Common myeloid progenitor, CD34-positive (primary cell): ENCODE results near the gene ZFC3H1.

Source experiments
- CTCF ChIA-PET: fragments of 350-600 bp; sonication (Branson Sonifier 250); formaldehyde crosslinking; loops from one replicate; lab custom pipeline; 2021; ENCODE audit warnings: antibody characterized with exemption; lab: Charles Lee
- POLR2A ChIA-PET: fragments of 350-600 bp; sonication (Branson Sonifier 250); formaldehyde crosslinking; loops from one replicate; lab custom pipeline; 2021; ENCODE audit warnings: antibody characterized with exemption; lab: Charles Lee
- DNase-seq, 3 donors: peaks; one replicate each; pipeline versions ENCODE4 v3.0.0 to v3.0.0-alpha.2; 2013
- H3K27ac ChIP-seq, 2 experiments: 1 replicate in 1 of 2; 2 replicates in 1 of 2; pipeline ENCODE4 v1.7.0; 2013; ENCODE audit warnings: inconsistent platforms in 2 of 2, low read length in 2 of 2, mild to moderate bottlenecking in 2 of 2, low read depth in 1 of 2, moderate library complexity in 1 of 2; ENCODE audit not compliant: severe bottlenecking in 2 of 2, insufficient read depth in 1 of 2, poor library complexity in 1 of 2
- H3K27me3 ChIP-seq, 5 experiments: replicated peaks in 2 of 5; 1 replicate in 3 of 5; 2 replicates in 2 of 5; pipeline versions ENCODE4 v1.6.1 to v1.7.0; 2013; ENCODE audit warnings: low read length in 4 of 5, mild to moderate bottlenecking in 2 of 5, moderate library complexity in 2 of 5, inconsistent platforms in 1 of 5; ENCODE audit not compliant: insufficient read depth in 5 of 5, control insufficient read depth in 4 of 5
- H3K36me3 ChIP-seq, 4 experiments: 1 replicate in 2 of 4; 2 replicates in 2 of 4; pipeline versions ENCODE4 v1.6.1 to v1.7.0; 2013; ENCODE audit warnings: low read length in 3 of 4, control low read depth in 1 of 4, mild to moderate bottlenecking in 1 of 4; ENCODE audit not compliant: control insufficient read depth in 4 of 4, insufficient read depth in 4 of 4
- H3K4me1 ChIP-seq, 4 experiments: 1 replicate in 3 of 4; 2 replicates in 1 of 4; pipeline versions ENCODE4 v1.6.1 to v1.7.1; 2013; ENCODE audit warnings: low read length in 3 of 4, mild to moderate bottlenecking in 3 of 4, control low read depth in 1 of 4, inconsistent platforms in 1 of 4, moderate library complexity in 1 of 4; ENCODE audit not compliant: control insufficient read depth in 4 of 4, insufficient read depth in 4 of 4; ENCODE audit errors: control extremely low read depth in 1 of 4
- H3K4me3 ChIP-seq, 7 experiments: 1 replicate in 4 of 7; 2 replicates in 3 of 7; pipeline versions ENCODE4 v1.5.1 to v1.7.0; 2013; ENCODE audit warnings: mild to moderate bottlenecking in 7 of 7, low read length in 6 of 7, moderate library complexity in 6 of 7, inconsistent platforms in 2 of 7, low read depth in 2 of 7, control low read depth in 1 of 7; ENCODE audit not compliant: insufficient read depth in 4 of 7, control insufficient read depth in 1 of 7; ENCODE audit errors: extremely low read depth in 1 of 7
- H3K9me3 ChIP-seq, 5 experiments: 1 replicate in 4 of 5; 2 replicates in 1 of 5; pipeline versions ENCODE4 v1.6.1 to v1.7.1; 2013; ENCODE audit warnings: low read length in 4 of 5, mild to moderate bottlenecking in 2 of 5, inconsistent platforms in 1 of 5, low read depth in 1 of 5, moderate library complexity in 1 of 5; ENCODE audit not compliant: control insufficient read depth in 4 of 5, insufficient read depth in 2 of 5; ENCODE audit errors: control extremely low read depth in 1 of 5
- WGBS: methylation state at CpG from one replicate; pipeline ENCODE4 v1.1.5; 2013; ENCODE audit not compliant: insufficient coverage; 5-methylcytosine and 5-hydroxymethylcytosine counted together

Gene ZFC3H1

GRCh38 chr12:71662849-71663560 lies 643 bp downstream of the ZFC3H1 start:
- ChIA-PET CTCF (interaction anchor here (0.9 to 4.6 kb wide), 9 partner anchors 9 to 91 kb away, joined by 3 to 37 read pairs (median 3); partner anchors contain the start of genes RAB21 and TMEM19), POLR2A (interaction anchor here (0.6 to 2.0 kb wide), 5 partner anchors 18 to 1073 kb away, joined by 3 to 21 read pairs (median 4); partner anchors contain the start of gene TMEM19)
- under 1% methylated on average over 53 of the region's 53 CpGs for WGBS
- Histone ChIP-seq H3K9me3 (no peaks in the 10 kb centered on the region), H3K27ac (peak overlapping the region; percentile 93 to 96), H3K27me3 (no peaks in the 10 kb centered on the region), H3K36me3 (peaks cover 0 to 16% (median 8%) of the 10 kb centered on the region in 4 experiments), H3K4me3 (peak overlapping the region; percentile 93 to 100 (median 100)), H3K4me1 (peaks cover 7 to 36% (median 15%) of the 10 kb centered on the region in 4 experiments)
- DNase-seq, result peak; percentile 54 to 86 (median 78)

DNA sequence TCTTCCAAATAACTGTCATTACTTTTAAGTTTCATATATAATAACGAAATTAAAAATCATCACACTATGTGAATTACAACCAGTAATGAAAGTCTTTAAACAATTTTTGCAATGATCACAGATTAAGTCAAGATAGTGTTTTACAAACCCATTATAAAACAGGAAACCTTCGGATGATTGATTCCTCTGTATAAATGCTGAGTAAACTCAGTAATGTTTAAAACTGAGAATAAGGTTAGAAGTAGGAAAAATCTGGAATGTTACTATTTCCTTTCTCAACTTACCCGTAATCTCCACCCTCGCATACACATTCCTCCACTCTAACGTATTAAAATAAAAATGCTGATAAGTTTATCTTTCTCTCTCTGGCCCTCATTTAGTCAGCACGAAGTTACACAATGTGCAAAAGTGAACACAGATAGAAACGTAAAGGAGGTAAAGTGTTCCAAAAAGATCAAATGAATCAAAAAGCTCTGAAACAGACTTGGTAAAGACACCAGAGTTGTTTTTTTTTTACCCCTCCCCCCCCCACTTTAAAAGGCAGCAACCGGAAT lies 1.6 kb downstream of the ZFC3H1 start:
- ChIA-PET POLR2A (no interaction called here), CTCF (interaction anchor here (0.6 to 4.6 kb wide), 4 partner anchors 10 to 1536 kb away, joined by 3 to 37 read pairs (median 6); partner anchors contain the start of gene TMEM19)
- WGBS, result 0% methylated on average over 1 of the region's 8 CpGs
- Histone ChIP-seq H3K4me1 (peaks cover 7 to 36% (median 15%) of the 10 kb centered on the region in 4 experiments), H3K9me3 (no peaks in the 10 kb centered on the region), H3K4me3 (peak overlapping the region in 6 of 7 experiments; percentile 93 to 100 (median 100)), H3K36me3 (peaks cover 1 to 22% (median 12%) of the 10 kb centered on the region in 4 experiments), H3K27me3 (no peaks in the 10 kb centered on the region), H3K27ac (peak overlapping the region; percentile 93 to 96)
- DNase-seq, result no peak

DNA sequence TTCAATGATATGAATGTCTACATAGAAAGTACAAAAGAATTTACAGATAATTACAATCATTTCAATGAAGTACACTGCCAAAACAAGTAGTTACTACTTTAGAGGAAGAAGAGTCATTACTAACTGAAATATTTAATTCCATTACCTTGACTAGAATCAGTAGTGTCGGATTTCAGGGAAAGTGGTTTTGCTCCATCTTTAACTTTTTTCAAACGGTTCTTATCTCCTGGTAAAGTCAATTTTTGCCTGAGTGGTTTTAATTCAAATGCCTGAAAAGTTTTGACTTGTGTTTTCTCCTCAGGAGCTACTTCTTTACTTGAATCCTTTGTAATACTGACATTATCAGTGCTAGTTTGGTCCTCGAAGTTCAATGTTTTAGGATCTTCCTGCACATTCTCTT lies 6.9 kb downstream of the ZFC3H1 start:
- Histone ChIP-seq H3K4me1 (peaks cover 1 to 10% (median 4%) of the 10 kb centered on the region in 4 experiments), H3K4me3 (no peak overlapping the region), H3K27me3 (no peaks in the 10 kb centered on the region), H3K36me3 (peaks cover 8 to 68% (median 36%) of the 10 kb centered on the region in 4 experiments), H3K27ac (no peak overlapping the region), H3K9me3 (peaks cover 0 to 16% (median 3%) of the 10 kb centered on the region in 5 experiments)
- WGBS, result 91% methylated on average over 3 of the region's 3 CpGs
- ChIA-PET CTCF (no interaction called here), POLR2A (no interaction called here)
- no peak for DNase-seq

DNA sequence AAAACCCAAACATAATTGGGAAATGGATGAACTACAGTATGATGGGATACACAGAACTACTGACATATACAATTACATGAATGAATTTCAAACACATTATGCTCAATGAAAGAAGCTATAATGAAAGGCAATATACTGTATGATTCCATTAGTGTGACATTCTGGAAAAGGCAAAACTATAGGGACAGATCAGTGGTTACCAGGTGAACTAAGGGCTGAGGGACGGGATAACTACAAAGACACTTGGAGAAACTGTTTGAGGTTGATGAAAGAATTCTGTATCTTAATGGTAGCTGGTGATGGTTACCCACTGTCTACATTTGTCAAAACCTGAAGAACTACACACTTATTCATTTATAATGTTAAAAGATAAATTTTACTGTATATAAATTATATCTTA lies 7.7 kb downstream of the ZFC3H1 start:
- Histone ChIP-seq H3K4me1 (peaks cover 0 to 4% (median 0%) of the 10 kb centered on the region in 4 experiments), H3K4me3 (no peak overlapping the region), H3K27ac (peak overlapping the region in 1 of 2 experiments; percentile 30), H3K9me3 (peaks cover 0 to 16% (median 3%) of the 10 kb centered on the region in 5 experiments), H3K36me3 (peaks cover 8 to 73% (median 37%) of the 10 kb centered on the region in 4 experiments), H3K27me3 (no peaks in the 10 kb centered on the region)
- DNase-seq, result no peak
- ChIA-PET POLR2A (no interaction called here), CTCF (no interaction called here)
- WGBS, result no CpG with 5 or more reads among the region's 1 CpG

DNA sequence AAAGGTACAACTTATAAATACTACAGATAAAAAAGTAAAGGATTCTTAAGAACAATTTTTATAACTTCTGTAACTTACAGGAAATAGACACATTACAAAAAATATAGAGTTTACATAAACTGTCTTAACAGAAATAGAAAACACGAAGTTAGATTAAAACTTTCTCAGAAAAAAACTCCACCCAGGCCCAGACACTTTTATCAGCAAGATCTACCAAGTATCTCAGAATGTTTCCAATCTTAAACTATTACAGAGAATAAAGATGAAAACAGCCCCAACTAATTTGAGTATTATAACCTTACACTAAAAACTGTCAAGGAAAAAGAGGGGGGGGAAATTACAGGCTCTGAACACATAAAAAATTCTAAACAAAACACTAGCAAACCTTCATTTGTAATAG lies 8.2 kb downstream of the ZFC3H1 start:
- no peak overlapping the region for H3K4me3 ChIP-seq
- DNase-seq, result no peak
- ChIA-PET CTCF (interaction anchor here (1.1 kb wide), 1 partner anchor 94 kb away, joined by 3 read pairs; no protein-coding TSS in a partner anchor), POLR2A (no interaction called here)
- no peaks in the 10 kb centered on the region for H3K27me3 ChIP-seq
- H3K36me3 ChIP-seq, result peaks cover 8 to 77% (median 38%) of the 10 kb centered on the region in 4 experiments
- peaks cover 0 to 4% (median 0%) of the 10 kb centered on the region in 4 experiments for H3K4me1 ChIP-seq
- peak overlapping the region in 1 of 2 experiments; percentile 30 for H3K27ac ChIP-seq
- peaks cover 0 to 16% (median 3%) of the 10 kb centered on the region in 5 experiments for H3K9me3 ChIP-seq
- WGBS, result 0% methylated on average over 1 of the region's 1 CpG

DNA sequence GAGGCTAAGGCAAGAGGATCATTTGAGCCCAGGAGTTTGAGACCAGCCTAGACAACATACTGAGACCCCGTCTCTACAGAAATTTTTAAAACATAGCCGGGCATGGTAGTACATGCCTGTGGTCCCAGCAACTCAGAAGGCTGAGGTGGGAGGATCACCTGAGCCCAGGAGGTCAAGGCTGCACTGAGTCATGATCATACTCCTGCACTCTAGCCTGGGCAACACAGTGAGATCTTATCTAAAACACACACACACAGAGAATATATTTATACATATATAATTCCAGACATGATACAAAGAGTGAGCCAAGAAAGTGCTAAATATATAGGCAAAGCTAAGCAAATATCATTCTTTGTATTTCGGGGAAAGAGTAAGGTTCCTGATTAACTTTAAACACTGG lies 9.4 kb downstream of the ZFC3H1 start:
- 92% methylated on average over 2 of the region's 3 CpGs for WGBS
- H3K9me3 ChIP-seq, result peaks cover 0 to 16% (median 3%) of the 10 kb centered on the region in 5 experiments
- no peaks in the 10 kb centered on the region for H3K27me3 ChIP-seq
- peaks cover 0 to 4% (median 0%) of the 10 kb centered on the region in 4 experiments for H3K4me1 ChIP-seq
- no peak overlapping the region for H3K27ac ChIP-seq
- H3K36me3 ChIP-seq, result peaks cover 8 to 75% (median 38%) of the 10 kb centered on the region in 4 experiments
- no peak for DNase-seq
- ChIA-PET CTCF (interaction anchor here (1.1 kb wide), 1 partner anchor 96 kb away, joined by 3 read pairs; no protein-coding TSS in a partner anchor), POLR2A (interaction anchor here (0.6 kb wide), 1 partner anchor 137 kb away, joined by 3 read pairs; no protein-coding TSS in a partner anchor)
- no peak overlapping the region for H3K4me3 ChIP-seq
